WERI-Rb-1 (cell line): ENCODE data around the gene FHIT.
"Not testable (repeated sequence)": the region's sequence is repeated elsewhere in the genome, so short reads cannot be mapped to it uniquely, and the experiment has no call there.

Source experiments
- DNase-seq: peaks from one replicate; pipeline ENCODE4 v3.0.0-alpha.2; 2020
- H3K27ac ChIP-seq: fragments of 250-450 bp; sonication (Bioruptor Pico); 2 replicates; pipeline ENCODE4 v1.5.1; 2020; ENCODE audit warnings: mild to moderate bottlenecking, moderate library complexity
- H3K27me3 ChIP-seq: fragments of 250-450 bp; sonication (Bioruptor Pico); 2 replicates; pipeline ENCODE4 v1.5.1; 2021; ENCODE audit warnings: mild to moderate bottlenecking, low read depth, moderate library complexity; ENCODE audit not compliant: insufficient read depth, severe bottlenecking
- H3K36me3 ChIP-seq: fragments of 250-450 bp; sonication (Bioruptor Pico); 2 replicates; pipeline ENCODE4 v1.5.1; 2020; ENCODE audit warnings: mild to moderate bottlenecking, moderate library complexity
- H3K4me3 ChIP-seq: 2 replicates; pipeline ENCODE4 v1.5.1; 2011; ENCODE audit warnings: low read depth, mild to moderate bottlenecking, control low read depth, low read length
- H3K9me3 ChIP-seq: fragments of 250-450 bp; sonication (Bioruptor Pico); 2 replicates; pipeline ENCODE4 v1.5.1; 2021; ENCODE audit warnings: mild to moderate bottlenecking, moderate library complexity; ENCODE audit not compliant: severe bottlenecking
- CTCF ChIP-seq: IDR thresholded peaks from 2 replicates; pipeline ENCODE4 v1.5.1; 2011; ENCODE audit warnings: low read depth, mild to moderate bottlenecking, control low read depth, inconsistent platforms, low read length

FHIT gene

DNA sequence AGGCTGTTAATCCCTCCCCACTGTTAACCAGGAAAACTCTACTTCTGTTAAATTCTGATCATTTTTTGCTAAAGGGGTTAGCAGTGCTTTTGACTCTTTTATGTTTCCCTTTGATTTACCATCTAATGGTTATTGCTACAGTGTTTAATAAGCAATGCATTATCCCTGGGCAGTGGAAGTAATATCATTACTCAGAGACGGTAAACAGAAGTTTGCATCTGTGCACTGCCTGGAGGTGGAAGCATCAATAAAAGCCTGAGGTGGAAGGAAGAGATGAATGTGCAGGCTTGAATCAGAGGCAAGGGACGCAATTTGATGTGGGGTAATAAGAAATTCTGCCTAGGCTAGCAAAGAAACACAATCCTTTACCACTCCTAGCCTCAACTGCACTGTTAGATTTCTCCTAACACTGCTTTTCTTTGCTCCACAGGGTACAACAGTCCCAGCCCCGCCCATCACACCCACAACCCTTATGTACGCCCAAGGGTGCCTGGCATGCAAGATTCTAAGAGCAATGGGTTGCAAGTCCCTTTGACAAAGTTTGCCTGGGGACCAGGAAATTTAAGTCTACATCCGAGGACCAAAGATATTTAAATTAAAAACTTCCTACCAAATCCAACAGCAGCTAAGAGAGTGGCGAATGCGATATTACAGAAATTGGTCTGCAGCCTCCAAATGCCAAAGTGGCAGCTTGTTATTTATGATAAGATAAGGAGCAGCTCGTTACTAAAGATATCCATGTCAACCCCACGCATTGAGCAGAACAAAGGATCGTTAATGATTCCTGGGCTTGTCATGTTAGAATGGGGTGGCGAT lies 261.4 kb downstream of the FHIT start:
- no peaks in the 10 kb centered on the region for H3K27me3 ChIP-seq
- H3K4me3 ChIP-seq: no peak overlapping the region
- H3K27ac ChIP-seq: no peak overlapping the region
- no peak for TF ChIP-seq CTCF
- H3K9me3 ChIP-seq: no peaks in the 10 kb centered on the region
- DNase-seq: no peak
- no peaks in the 10 kb centered on the region for H3K36me3 ChIP-seq

GRCh38 chr3:60987191-60987590 lies 264.1 kb downstream of the FHIT start:
- not testable (repeated sequence) for H3K4me3 ChIP-seq, H3K27ac ChIP-seq, DNase-seq, H3K36me3 ChIP-seq, H3K9me3 ChIP-seq, H3K27me3 ChIP-seq

GRCh38 chr3:60986552-60986951 lies 264.7 kb downstream of the FHIT start:
- H3K27ac ChIP-seq: no peak overlapping the region
- no peak for DNase-seq
- H3K9me3 ChIP-seq: no peaks in the 10 kb centered on the region

DNA sequence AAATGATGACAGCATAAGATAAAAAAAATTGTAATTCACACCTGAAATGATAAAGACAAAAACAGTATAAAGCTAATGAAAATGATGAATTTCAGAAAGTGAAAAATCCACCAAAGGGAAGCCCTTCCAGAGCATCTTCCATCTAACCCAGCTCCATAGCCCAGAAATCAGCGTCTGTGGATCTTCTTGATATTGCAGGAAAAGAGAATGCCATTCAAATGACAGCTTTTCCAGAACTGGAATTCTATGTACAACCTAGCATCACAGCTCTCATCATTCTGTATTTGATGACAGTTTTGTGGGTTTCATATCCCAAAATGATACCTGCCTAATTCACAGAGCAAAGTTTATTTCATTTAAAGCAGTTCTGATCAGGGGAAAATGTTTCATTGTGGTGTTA lies 267.3 kb downstream of the FHIT start:
- Histone ChIP-seq H3K27ac (no peak overlapping the region), H3K36me3 (no peaks in the 10 kb centered on the region), H3K9me3 (no peaks in the 10 kb centered on the region), H3K4me3 (no peak overlapping the region), H3K27me3 (no peaks in the 10 kb centered on the region)
- no peak for DNase-seq
- TF ChIP-seq CTCF: no peak

More at GRCh38 chr3:60986552-60986951, 264.7 kb downstream of the FHIT start:
- H3K36me3 ChIP-seq: no peaks in the 10 kb centered on the region
- no peaks in the 10 kb centered on the region for H3K27me3 ChIP-seq
- no peak for TF ChIP-seq CTCF
- no peak overlapping the region for H3K4me3 ChIP-seq

- H3K36me3 ChIP-seq: no peaks in the 10 kb centered on the region
- no peak for TF ChIP-seq CTCF
- DNase-seq: no peak
- no peaks in the 10 kb centered on the region for H3K27me3 ChIP-seq
- H3K4me3 ChIP-seq: no peak overlapping the region
- H3K27ac ChIP-seq: no peak overlapping the region
- no peaks in the 10 kb centered on the region for H3K9me3 ChIP-seq
Measured at GRCh38 chr3:60980342-60980692, 270.9 kb downstream of the FHIT start.

DNA sequence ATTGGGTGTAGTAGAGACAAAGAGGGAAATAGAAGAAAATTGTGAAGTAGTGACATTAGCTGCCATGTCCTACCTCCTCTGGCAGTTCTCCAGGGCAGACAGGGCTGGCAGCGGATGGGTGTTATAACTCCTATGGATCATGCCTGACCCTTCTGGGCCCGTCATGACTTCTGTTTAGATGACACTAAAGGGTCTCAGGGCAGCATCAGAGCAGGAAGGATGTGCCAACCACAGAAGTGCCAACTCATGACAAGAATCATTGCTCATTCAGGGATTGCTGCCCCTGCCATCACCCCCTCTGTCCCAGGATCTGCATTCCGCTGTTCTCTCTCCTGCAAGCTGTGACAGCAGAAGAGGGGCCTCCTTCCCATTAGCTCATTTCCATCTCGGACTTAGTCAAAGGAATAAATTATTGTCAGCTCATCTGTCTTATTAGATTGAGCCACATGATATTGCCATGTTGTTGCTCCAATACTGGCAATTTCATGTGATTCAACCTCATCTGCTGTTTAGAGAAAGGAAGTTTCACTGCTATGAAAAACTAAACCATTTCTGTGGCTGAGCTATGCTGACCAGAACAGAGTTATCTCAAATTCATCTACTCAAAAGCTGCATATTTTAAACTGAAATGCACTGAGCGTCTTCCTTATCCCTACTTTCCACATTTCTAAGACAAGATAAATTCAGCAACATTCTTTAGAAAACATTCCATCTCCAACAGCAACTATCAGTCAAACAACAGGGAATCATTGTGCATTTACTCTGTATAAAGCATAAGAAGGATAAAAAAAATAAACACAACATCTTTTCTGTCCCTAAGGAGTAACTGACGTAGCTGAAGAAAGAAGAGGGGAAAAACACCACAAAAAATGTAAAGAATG lies 271.6 kb downstream of the FHIT start:
- H3K4me3 ChIP-seq: no peak overlapping the region
- DNase-seq: no peak
- H3K27me3 ChIP-seq: no peaks in the 10 kb centered on the region
- no peak overlapping the region for H3K27ac ChIP-seq
- no peaks in the 10 kb centered on the region for H3K9me3 ChIP-seq
- H3K36me3 ChIP-seq: no peaks in the 10 kb centered on the region
- TF ChIP-seq CTCF: no peak
